ENCODE data around the gene FCHSD1.

The FCHSD1 gene

GRCh38 chr5:141656396-141656795 is 5.2 kb upstream of the FCHSD1 start:
- TF ChIP-seq CTCF (IDR thresholded peaks at IDR 0.05; ENCODE audit: low read depth, low read length): no peak
- DNase-seq (ENCODE audit: low read depth in 2 of 2): no peak
- H3K4me3 ChIP-seq (replicated peaks in 1 of 2; ENCODE audit: low read depth in 2 of 2, low read length in 2 of 2): no peak overlapping the region

- DNase-seq (ENCODE audit: low read depth in 2 of 2): no peak
- TF ChIP-seq CTCF (IDR thresholded peaks at IDR 0.05; ENCODE audit: low read depth, low read length): no peak
- H3K4me3 ChIP-seq (replicated peaks in 1 of 2; ENCODE audit: low read depth in 2 of 2, low read length in 2 of 2): no peak overlapping the region
Observed at GRCh38 chr5:141655020-141655419, 3.8 kb upstream of the FCHSD1 start.

GRCh38 chr5:141654298-141654697 is 3.1 kb upstream of the FCHSD1 start:
- TF ChIP-seq CTCF (IDR thresholded peaks at IDR 0.05; ENCODE audit: low read depth, low read length): no peak
- DNase-seq (ENCODE audit: low read depth in 2 of 2): peak; percentile 11 to 75
- H3K4me3 ChIP-seq (replicated peaks in 1 of 2; ENCODE audit: low read depth in 2 of 2, low read length in 2 of 2): no peak overlapping the region

- H3K4me3 ChIP-seq (replicated peaks in 1 of 2; ENCODE audit: low read depth in 2 of 2, low read length in 2 of 2): peak overlapping the region; percentile 75 to 80
- no peak for TF ChIP-seq CTCF (IDR thresholded peaks at IDR 0.05; ENCODE audit: low read depth, low read length)
- no peak for DNase-seq (ENCODE audit: low read depth in 2 of 2)
Observed at GRCh38 chr5:141651728-141652105, 499 bp upstream of the FCHSD1 start.

- no peak overlapping the region for H3K4me3 ChIP-seq (replicated peaks in 1 of 2; ENCODE audit: low read depth in 2 of 2, low read length in 2 of 2)
- DNase-seq (ENCODE audit: low read depth in 2 of 2): no peak
- no peak for TF ChIP-seq CTCF (IDR thresholded peaks at IDR 0.05; ENCODE audit: low read depth, low read length)
Observed at GRCh38 chr5:141649972-141650371, 1.2 kb downstream of the FCHSD1 start.

- no peak for DNase-seq (ENCODE audit: low read depth in 2 of 2)
- no peak for TF ChIP-seq CTCF (IDR thresholded peaks at IDR 0.05; ENCODE audit: low read depth, low read length)
- no peak overlapping the region for H3K4me3 ChIP-seq (replicated peaks in 1 of 2; ENCODE audit: low read depth in 2 of 2, low read length in 2 of 2)
Observed at GRCh38 chr5:141649056-141649688, 2.0 kb downstream of the FCHSD1 start.

- no peak for DNase-seq (ENCODE audit: low read depth in 2 of 2)
- no peak overlapping the region for H3K4me3 ChIP-seq (replicated peaks in 1 of 2; ENCODE audit: low read depth in 2 of 2, low read length in 2 of 2)
- no peak for TF ChIP-seq CTCF (IDR thresholded peaks at IDR 0.05; ENCODE audit: low read depth, low read length)
Observed at GRCh38 chr5:141647851-141648250, 3.4 kb downstream of the FCHSD1 start.

All from cardiac fibroblast (primary cell).